DMS 273 (cell line): Measurements from ENCODE around the gene HAGHL.
A peak's percentile ranks its signal among the peaks of the same experiment; 100 is the strongest.
"Not testable (repeated sequence)": the region's sequence is repeated elsewhere in the genome, so short reads cannot be mapped to it uniquely, and the experiment has no call there.

Experiments used
- DNase-seq: peaks from one replicate; lab custom pipeline; 2025; ENCODE audit not compliant: unreplicated experiment; lab: John Stamatoyannopoulos, UW

Gene HAGHL

DNA sequence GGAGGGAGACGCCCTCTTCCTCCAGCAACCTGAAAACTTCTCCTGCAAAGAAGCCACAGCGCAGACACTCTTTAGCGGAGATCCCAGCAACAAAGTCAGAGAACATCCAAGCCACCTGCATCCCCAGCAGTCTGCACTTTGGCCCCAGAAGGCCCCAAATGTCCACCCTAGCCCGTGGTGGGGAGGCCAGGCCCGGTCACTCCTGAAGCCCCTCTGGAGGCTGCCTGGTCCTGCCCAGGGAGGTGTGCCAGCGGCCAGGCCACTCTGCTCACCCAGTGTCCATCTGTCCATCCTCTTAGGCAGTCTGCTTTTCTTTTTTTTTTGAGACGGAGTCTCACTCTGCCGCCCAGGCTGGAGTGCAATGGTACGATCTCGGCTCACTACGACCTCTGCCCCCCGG, 5.4 kb downstream of the HAGHL start:
- DNase-seq: no peak

- DNase-seq: no peak
Measured at GRCh38 chr16:732936-733335, 6.0 kb downstream of the HAGHL start.

DNA sequence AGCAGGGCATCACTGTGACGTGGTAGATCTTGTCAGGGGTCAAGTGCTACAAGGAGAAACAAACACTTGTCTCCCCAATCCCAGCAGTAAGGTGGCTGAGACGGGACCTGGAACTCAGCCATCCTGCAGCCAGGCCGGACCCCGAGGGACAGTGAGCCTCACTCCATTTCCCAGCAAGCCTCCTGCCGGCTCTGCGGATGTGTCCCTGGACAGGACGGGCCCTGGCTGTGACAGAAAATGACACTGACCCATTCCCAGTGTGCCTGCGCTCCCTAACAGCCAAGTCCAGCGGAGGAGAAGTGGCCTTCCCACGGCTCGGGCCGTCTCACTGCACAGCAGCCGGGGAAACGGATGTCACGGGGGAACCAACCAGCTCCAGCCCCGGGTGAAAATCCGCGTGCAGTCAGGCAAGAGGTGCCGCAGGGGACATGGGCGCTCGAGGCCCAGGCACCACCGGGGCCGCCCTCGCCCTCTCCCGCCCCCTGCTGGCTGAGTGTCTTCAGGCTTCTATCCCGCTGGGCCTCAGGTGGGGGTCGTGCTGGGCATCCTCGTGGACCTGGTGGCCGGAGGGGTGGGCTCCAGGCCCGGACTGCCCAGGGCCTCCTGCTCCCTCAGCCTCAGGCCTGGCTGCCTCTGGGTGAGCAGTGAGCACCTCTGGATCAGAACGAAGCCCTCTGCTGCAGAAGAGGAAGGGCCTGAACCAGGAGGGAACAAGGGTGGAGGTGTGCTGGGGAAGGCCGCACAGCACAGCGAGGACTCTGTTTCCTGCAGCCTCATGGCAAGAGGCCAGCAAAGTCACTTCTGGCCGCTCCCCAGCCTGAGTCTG, 6.7 kb downstream of the HAGHL start:
- DNase-seq: peak; percentile 51

- DNase-seq: no peak
Measured at GRCh38 chr16:734208-734980, 7.5 kb downstream of the HAGHL start.

- DNase-seq: no peak
Measured at GRCh38 chr16:734981-735881, 8.3 kb downstream of the HAGHL start.

DNA sequence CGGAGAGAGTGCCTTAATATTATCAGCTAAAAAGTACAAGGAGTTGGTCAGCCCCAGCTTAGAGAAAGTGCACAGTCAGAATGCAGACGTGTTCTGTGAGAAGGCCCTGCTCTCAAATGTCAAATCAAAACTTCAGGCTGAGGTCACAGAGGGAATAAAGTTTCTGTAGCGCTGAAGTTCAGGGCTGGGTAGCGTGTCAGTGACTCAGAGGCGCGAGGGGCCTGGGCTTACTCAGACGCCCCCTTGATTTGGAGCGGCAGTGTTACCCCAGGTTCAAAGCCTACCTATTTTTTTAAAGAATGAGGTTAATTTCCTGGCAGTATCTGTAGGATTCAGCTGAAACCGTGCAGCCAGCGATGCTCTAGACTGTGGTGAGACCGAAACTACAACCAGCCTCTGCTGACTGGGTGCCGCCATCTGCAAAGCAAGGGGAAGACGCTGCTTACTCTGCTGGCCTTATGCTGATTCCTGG, 9.1 kb downstream of the HAGHL start:
- no peak for DNase-seq

DNA sequence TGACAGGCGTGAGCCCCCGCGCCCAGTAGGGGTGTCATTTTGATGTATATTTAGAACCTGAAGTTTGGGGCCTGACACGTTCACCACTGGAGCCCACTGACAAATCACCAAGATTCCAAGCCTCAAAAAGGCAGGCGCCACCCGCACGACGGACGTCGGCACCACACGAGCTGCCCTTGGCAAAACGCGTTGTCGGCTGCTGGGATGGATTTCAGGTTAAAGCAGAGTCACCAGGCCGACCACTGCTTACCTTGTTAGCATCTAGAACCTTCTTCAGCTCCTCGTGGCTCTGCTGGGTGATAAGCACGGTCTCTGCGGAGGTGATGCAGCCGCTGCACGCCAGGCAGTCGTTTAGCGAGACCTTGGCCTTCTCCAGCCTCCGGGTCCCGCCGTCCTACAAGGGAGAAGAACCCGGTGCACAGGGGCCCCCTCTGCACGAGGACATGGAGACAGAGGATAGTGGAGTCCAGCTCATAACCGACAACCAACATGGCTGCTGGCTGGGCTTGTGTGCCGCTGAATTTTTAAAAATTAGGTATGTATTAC, 10.1 kb downstream of the HAGHL start:
- DNase-seq: no peak

GRCh38 chr16:739560-740458, 12.9 kb downstream of the HAGHL start:
- DNase-seq: no peak

- no peak for DNase-seq
Measured at GRCh38 chr16:740459-740763, 13.5 kb downstream of the HAGHL start.

DNA sequence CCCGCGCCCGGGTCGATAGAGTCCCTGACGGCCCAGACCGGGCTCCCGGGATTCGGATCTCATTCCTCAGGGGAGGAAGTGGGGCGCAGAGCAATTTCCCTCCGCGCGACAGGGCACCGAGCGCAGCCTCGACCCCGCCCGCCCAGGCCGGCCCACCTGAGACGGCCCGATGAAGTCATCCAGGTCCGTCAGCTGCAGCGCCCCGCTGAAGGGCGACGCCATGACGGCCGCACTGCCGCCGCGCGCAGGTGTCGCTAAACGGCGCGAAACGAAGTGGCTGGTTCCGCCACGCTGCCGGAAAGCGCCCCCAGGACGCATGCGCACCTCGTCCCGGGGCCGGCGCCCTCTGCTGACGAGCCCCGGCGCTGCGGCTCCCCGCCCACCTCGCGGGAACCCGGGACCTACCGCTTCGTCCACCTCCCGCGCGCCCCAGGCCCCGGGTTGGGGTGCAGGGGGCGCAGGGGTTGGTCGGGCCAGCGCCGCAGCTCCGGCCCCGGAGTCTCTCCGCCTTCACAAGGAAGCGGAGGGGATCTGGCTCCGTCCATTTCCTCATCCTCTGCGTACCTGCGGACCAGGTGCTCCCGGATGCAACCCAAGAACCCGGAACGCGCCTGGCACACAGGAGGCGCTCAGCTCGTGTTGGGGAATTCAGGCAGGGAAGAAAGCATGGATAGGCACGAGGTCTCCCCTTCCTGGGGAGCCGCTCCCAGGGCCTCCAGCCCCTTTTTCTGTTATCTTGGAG, 14.0 kb downstream of the HAGHL start, which contains the start of gene CIAO3:
TSS of gene CIAO3 (minus strand) at position 234 of the 742 bp plus-strand sequence. CDS start at position 222, 12 bp downstream.
- DNase-seq: peak; percentile 97

DNA sequence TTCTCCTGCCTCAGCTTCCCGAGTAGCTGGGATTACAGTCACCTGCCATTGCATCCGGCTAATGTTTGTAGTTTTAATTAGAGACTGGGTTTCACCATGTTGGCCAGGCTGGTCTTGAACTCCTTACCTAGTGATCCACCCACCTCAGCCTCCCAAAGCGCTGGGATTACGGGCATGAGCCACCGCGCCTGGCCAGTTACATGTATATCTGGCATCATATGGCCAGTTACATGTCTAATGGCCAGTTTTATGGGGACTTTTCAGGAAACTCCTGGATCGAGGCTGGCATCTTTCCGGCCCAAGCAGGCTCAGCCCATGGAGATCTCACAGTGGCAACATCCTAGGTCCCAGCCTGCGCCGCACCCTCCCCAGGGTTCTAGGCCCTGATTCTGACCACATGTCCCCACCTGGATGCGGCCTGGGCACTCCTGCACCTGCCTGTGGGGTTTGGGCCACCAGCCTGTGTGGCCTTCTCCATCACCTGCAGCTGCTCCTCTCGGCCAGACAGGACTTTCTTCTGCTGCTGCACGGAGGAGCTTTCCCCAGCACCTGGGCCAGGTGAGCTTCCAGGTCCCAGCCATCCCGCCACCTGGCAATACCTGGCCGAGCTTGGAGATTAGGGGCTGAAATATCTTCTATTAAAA, 15.2 kb downstream of the HAGHL start:
- DNase-seq: no peak

GRCh38 chr16:742894-743293, 16.0 kb downstream of the HAGHL start:
- DNase-seq: not testable (repeated sequence)

DNA sequence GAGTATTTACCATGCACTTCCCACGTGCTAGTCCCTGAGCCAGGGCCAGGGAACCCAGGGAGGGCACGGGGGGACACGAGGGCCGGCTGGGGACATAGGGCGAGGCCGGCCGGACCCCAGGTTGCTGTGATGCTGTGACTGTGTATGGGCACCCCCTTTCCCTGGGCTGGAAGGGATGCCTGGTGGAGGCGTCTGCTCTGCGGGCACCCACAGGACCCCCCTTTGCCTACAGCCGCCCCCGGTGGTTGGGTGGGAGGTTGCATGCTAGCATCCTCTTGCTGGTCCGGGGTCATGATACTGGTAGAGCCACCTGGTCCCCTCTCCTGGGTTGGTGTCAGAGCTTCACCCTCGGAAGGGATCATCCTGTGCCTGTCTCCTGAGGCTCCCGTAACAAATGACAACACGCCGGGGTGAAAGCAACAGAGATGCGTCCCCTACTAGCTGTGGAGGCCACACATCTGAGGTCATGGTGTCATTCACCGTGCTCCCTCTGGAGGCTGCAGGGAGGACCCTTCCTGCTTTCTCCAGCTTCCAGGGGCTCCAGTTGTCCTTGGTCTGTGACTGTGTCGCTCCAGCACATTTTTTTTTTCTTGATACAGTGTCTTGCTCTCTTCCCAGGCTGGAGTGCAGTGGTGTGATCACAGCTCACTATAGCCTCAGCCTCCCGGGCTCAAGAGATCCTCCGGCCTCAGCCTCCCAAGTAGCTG, 17.0 kb downstream of the HAGHL start:
- no peak for DNase-seq

- DNase-seq: peak; percentile 46
Measured at GRCh38 chr16:745739-746138, 18.8 kb downstream of the HAGHL start.

DNA sequence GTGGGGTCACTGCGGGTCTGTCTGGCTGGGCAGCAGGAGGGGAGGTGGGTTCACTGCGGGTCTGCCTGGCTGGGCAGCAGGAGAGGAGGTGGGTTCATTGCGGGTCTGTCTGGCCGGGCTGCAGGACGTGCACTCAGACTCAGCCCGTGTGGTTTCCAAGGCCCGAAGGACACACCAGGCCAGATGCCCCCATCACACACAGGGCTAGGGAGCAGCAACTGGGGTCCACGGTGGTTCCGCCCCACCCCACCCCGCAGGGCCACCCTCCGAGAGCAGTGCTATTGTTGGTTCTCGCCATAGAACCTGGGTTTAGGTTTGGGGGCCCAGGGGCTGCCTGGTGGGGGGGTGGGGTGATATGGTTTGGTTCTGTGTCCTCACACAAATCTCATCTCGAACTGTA, 19.7 kb downstream of the HAGHL start:
- DNase-seq: no peak

DNA sequence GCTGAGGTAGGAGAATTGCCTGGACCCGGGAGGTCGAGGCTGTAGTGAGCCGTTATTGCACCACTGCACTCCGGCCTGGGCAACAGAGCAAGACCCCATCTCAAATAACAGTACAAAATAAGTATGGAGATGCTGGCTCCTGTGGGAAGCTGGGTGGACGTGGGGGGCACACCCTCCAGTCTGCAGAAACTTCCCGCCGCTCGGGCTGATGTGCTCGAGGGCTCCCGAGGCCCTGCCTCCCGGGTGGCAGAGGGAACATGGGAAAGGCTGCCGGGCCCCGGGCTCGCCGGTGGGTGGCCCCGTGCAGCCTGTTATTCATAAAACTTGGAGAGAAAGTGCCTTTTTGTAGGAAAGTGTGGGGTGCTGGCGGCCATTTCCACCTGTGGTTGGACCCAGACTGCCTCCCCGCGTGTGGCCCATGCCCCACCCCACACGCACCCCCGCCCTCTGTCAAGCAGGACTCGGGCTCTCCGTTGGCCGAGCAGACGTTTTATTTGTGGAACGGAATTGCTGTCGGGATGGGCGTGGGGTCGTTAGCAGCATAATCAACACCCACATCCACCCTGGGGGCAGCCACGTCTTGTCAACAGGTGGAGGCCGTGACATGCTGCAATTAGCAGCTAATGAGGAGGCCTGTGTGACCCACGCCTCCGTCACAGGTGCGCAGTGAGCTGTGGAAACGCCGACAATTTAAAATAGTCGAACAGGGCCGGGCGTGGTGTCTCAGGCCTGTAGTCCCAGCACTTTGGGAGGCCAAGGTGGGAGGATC, 21.3 kb downstream of the HAGHL start:
- no peak for DNase-seq

GRCh38 chr16:749010-749409, 22.1 kb downstream of the HAGHL start:
- no peak for DNase-seq
